ENCODE results near the gene EEF1AKMT1.

GRCh38 chr13:20716951-20717350, 56.8 kb downstream of the EEF1AKMT1 start:
- TF ChIP-seq CTCF (IDR thresholded peaks at IDR 0.05 in 4 of 5, conservative IDR thresholded peaks at IDR 0.05 in 1 of 5): no peak
- TF ChIP-seq POLR2A (IDR thresholded peaks at IDR 0.05): peak in 1 of 2 donors; percentile 4
